OCI-M2 (cell line): ENCODE data around the gene DRC1.
A peak's percentile ranks its signal among the peaks of the same experiment; 100 is the strongest.
"Not testable (repeated sequence)": the region's sequence is repeated elsewhere in the genome, so short reads cannot be mapped to it uniquely, and the experiment has no call there.

Source experiments
- DNase-seq: peaks from one replicate; lab custom pipeline; 2025; ENCODE audit not compliant: unreplicated experiment; lab: John Stamatoyannopoulos, UW

The DRC1 gene

GRCh38 chr2:26462511-26463243 lies 61.0 kb downstream of the DRC1 start:
- DNase-seq, result no peak

GRCh38 chr2:26463244-26464192 lies 61.8 kb downstream of the DRC1 start:
- DNase-seq, result no peak

- no peak for DNase-seq
These were observed 62.9 kb downstream of the DRC1 start for GRCh38 chr2:26464390-26465265.

- DNase-seq, result no peak
These were observed 63.7 kb downstream of the DRC1 start for GRCh38 chr2:26465266-26465925.

GRCh38 chr2:26465981-26466471 lies 64.3 kb downstream of the DRC1 start:
- no peak for DNase-seq

GRCh38 chr2:26466662-26467310 lies 65.1 kb downstream of the DRC1 start:
- no peak for DNase-seq

GRCh38 chr2:26468544-26468943 lies 66.8 kb downstream of the DRC1 start:
- not testable (repeated sequence) for DNase-seq

- DNase-seq, result peak; percentile 83
These were observed 67.5 kb downstream of the DRC1 start for GRCh38 chr2:26469092-26469710.

- DNase-seq, result no peak
These were observed 68.2 kb downstream of the DRC1 start for GRCh38 chr2:26469955-26470354.

GRCh38 chr2:26470601-26471260 lies 69.0 kb downstream of the DRC1 start:
- DNase-seq, result no peak

GRCh38 chr2:26471289-26471688 lies 69.6 kb downstream of the DRC1 start:
- DNase-seq, result no peak

GRCh38 chr2:26471766-26472706 lies 70.3 kb downstream of the DRC1 start:
- DNase-seq, result no peak

GRCh38 chr2:26472821-26473655 lies 71.3 kb downstream of the DRC1 start:
- DNase-seq, result no peak

- no peak for DNase-seq
These were observed 72.1 kb downstream of the DRC1 start for GRCh38 chr2:26473796-26474195.

GRCh38 chr2:26474261-26474785 lies 72.6 kb downstream of the DRC1 start:
- DNase-seq, result no peak

GRCh38 chr2:26475037-26475436 lies 73.3 kb downstream of the DRC1 start:
- DNase-seq, result no peak
